Measurements from ENCODE around the gene HES6. TPM values are rescaled to one million over a fixed set of nuclear protein-coding genes. Genes with fewer than 3 reads are reported as not detected.

Gene HES6
- total and polyA plus RNA-seq, 2 experiments from 2014 or later: 38.8 to 76.3 TPM

DNA sequence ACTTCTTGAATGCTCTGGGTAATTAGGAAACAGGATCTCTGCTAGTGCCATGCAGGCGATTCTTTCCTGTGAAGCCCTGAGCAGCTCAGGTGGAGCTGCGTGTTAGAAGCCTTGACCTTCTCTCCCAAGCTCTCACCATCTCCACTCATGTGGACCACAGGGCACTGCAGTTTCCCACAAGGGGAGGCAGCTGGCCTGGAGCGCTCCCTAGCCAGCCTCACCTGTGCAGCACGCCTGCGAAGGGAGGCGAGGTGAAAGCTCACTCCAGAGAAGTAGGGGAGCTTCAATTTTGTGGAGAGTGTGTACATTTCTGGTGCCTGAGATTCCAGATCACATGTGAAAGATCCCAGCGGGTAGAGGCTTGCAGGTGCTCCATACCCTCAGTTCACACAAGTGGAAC lies 11.1 kb upstream of the HES6 start:
- Mint-ChIP-seq H3K9me3 (no peaks in the 10 kb centered on the region), H3K4me1 (peaks cover 4% of the 10 kb centered on the region; the same call in 1 of the 3 replicates), H3K4me3 (no peak overlapping the region), H3K27ac (no peak overlapping the region), H3K36me3 (ENCODE audit: low read depth) (peaks cover 9% of the 10 kb centered on the region), H3K27me3 (ENCODE audit: insufficient read depth, low read depth, poor library complexity) (peaks cover 11% of the 10 kb centered on the region)
- H2AFZ ChIP-seq: no peak overlapping the region
- no peaks in the 10 kb centered on the region for H3K4me1 ChIP-seq (ENCODE audit: insufficient read depth)
- ATAC-seq (no peak), DNase-seq (ENCODE audit: low spot score) (no peak)
- H3F3A ChIP-seq (replicated peaks; ENCODE audit: low read depth): no peaks in the 10 kb centered on the region
- no peak overlapping the region for H3K4me2 ChIP-seq
- 0 out of 2 replicates have a peak, but pooled peaks cover 3% of the 10 kb centered on the region for H4K20me1 ChIP-seq (replicated peaks; ENCODE audit: insufficient read depth)
- TF ChIP-seq, protein P1, sequence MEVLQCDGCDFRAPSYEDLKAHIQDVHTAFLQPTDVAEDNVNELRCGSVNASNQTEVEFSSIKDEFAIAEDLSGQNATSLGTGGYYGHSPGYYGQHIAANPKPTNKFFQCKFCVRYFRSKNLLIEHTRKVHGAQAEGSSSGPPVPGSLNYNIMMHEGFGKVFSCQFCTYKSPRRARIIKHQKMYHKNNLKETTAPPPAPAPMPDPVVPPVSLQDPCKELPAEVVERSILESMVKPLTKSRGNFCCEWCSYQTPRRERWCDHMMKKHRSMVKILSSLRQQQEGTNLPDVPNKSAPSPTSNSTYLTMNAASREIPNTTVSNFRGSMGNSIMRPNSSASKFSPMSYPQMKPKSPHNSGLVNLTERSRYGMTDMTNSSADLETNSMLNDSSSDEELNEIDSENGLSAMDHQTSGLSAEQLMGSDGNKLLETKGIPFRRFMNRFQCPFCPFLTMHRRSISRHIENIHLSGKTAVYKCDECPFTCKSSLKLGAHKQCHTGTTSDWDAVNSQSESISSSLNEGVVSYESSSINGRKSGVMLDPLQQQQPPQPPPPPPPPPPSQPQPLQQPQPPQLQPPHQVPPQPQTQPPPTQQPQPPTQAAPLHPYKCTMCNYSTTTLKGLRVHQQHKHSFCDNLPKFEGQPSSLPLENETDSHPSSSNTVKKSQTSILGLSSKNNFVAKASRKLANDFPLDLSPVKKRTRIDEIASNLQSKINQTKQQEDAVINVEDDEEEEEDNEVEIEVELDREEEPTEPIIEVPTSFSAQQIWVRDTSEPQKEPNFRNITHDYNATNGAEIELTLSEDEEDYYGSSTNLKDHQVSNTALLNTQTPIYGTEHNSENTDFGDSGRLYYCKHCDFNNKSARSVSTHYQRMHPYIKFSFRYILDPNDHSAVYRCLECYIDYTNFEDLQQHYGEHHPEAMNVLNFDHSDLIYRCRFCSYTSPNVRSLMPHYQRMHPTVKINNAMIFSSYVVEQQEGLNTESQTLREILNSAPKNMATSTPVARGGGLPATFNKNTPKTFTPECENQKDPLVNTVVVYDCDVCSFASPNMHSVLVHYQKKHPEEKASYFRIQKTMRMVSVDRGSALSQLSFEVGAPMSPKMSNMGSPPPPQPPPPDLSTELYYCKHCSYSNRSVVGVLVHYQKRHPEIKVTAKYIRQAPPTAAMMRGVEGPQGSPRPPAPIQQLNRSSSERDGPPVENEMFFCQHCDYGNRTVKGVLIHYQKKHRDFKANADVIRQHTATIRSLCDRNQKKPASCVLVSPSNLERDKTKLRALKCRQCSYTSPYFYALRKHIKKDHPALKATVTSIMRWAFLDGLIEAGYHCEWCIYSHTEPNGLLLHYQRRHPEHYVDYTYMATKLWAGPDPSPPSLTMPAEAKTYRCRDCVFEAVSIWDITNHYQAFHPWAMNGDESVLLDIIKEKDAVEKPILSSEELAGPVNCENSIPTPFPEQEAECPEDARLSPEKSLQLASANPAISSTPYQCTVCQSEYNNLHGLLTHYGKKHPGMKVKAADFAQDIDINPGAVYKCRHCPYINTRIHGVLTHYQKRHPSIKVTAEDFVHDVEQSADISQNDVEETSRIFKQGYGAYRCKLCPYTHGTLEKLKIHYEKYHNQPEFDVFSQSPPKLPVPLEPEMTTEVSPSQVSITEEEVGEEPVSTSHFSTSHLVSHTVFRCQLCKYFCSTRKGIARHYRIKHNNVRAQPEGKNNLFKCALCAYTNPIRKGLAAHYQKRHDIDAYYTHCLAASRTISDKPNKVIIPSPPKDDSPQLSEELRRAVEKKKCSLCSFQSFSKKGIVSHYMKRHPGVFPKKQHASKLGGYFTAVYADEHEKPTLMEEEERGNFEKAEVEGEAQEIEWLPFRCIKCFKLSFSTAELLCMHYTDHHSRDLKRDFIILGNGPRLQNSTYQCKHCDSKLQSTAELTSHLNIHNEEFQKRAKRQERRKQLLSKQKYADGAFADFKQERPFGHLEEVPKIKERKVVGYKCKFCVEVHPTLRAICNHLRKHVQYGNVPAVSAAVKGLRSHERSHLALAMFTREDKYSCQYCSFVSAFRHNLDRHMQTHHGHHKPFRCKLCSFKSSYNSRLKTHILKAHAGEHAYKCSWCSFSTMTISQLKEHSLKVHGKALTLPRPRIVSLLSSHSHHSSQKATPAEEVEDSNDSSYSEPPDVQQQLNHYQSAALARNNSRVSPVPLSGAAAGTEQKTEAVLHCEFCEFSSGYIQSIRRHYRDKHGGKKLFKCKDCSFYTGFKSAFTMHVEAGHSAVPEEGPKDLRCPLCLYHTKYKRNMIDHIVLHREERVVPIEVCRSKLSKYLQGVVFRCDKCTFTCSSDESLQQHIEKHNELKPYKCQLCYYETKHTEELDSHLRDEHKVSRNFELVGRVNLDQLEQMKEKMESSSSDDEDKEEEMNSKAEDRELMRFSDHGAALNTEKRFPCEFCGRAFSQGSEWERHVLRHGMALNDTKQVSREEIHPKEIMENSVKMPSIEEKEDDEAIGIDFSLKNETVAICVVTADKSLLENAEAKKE (CRISPR knock-in tag; IDR thresholded peaks at IDR 0.05): no peak
- TF ChIP-seq, protein P2, sequence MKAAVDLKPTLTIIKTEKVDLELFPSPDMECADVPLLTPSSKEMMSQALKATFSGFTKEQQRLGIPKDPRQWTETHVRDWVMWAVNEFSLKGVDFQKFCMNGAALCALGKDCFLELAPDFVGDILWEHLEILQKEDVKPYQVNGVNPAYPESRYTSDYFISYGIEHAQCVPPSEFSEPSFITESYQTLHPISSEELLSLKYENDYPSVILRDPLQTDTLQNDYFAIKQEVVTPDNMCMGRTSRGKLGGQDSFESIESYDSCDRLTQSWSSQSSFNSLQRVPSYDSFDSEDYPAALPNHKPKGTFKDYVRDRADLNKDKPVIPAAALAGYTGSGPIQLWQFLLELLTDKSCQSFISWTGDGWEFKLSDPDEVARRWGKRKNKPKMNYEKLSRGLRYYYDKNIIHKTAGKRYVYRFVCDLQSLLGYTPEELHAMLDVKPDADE (IDR thresholded peaks at IDR 0.05): no peak
- no peak for TF ChIP-seq JUNB (IDR thresholded peaks at IDR 0.05; ENCODE audit: unreplicated experiment)
- TF ChIP-seq, protein P3, sequence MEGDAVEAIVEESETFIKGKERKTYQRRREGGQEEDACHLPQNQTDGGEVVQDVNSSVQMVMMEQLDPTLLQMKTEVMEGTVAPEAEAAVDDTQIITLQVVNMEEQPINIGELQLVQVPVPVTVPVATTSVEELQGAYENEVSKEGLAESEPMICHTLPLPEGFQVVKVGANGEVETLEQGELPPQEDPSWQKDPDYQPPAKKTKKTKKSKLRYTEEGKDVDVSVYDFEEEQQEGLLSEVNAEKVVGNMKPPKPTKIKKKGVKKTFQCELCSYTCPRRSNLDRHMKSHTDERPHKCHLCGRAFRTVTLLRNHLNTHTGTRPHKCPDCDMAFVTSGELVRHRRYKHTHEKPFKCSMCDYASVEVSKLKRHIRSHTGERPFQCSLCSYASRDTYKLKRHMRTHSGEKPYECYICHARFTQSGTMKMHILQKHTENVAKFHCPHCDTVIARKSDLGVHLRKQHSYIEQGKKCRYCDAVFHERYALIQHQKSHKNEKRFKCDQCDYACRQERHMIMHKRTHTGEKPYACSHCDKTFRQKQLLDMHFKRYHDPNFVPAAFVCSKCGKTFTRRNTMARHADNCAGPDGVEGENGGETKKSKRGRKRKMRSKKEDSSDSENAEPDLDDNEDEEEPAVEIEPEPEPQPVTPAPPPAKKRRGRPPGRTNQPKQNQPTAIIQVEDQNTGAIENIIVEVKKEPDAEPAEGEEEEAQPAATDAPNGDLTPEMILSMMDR (conservative IDR thresholded peaks at IDR 0.05; ENCODE audit: low read depth in 2 of 2): no peak
- TF ChIP-seq CREB1 (CRISPR knock-in tag; IDR thresholded peaks at IDR 0.05; ENCODE audit: low read depth): no peak
- TF ChIP-seq EZH2 (IDR thresholded peaks at IDR 0.05; ENCODE audit: low read depth, unreplicated experiment): no peak
- no peak for TF ChIP-seq ZNF114 (CRISPR knock-in tag; IDR thresholded peaks at IDR 0.05)
- TF ChIP-seq POLR2AphosphoS5 (IDR thresholded peaks at IDR 0.05; ENCODE audit: low read depth): no peak
- no peak for TF ChIP-seq NANOG (IDR thresholded peaks at IDR 0.05; ENCODE audit: borderline replicate concordance)
- TF ChIP-seq, protein P4, sequence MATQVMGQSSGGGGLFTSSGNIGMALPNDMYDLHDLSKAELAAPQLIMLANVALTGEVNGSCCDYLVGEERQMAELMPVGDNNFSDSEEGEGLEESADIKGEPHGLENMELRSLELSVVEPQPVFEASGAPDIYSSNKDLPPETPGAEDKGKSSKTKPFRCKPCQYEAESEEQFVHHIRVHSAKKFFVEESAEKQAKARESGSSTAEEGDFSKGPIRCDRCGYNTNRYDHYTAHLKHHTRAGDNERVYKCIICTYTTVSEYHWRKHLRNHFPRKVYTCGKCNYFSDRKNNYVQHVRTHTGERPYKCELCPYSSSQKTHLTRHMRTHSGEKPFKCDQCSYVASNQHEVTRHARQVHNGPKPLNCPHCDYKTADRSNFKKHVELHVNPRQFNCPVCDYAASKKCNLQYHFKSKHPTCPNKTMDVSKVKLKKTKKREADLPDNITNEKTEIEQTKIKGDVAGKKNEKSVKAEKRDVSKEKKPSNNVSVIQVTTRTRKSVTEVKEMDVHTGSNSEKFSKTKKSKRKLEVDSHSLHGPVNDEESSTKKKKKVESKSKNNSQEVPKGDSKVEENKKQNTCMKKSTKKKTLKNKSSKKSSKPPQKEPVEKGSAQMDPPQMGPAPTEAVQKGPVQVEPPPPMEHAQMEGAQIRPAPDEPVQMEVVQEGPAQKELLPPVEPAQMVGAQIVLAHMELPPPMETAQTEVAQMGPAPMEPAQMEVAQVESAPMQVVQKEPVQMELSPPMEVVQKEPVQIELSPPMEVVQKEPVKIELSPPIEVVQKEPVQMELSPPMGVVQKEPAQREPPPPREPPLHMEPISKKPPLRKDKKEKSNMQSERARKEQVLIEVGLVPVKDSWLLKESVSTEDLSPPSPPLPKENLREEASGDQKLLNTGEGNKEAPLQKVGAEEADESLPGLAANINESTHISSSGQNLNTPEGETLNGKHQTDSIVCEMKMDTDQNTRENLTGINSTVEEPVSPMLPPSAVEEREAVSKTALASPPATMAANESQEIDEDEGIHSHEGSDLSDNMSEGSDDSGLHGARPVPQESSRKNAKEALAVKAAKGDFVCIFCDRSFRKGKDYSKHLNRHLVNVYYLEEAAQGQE (IDR thresholded peaks at IDR 0.05; ENCODE audit: unreplicated experiment): no peak
- no peak for TF ChIP-seq STAT1 (IDR thresholded peaks at IDR 0.05; ENCODE audit: unreplicated experiment)
- no peak for TF ChIP-seq EZH2phosphoT487 (IDR thresholded peaks at IDR 0.05; ENCODE audit: unreplicated experiment)
- TF ChIP-seq ZNF331 (CRISPR knock-in tag; IDR thresholded peaks at IDR 0.05; ENCODE audit: low read depth): no peak
- H3K79me2 ChIP-seq (replicated peaks; ENCODE audit: insufficient read depth): no peaks in the 10 kb centered on the region
- no peak overlapping the region for H3K4me3 ChIP-seq
- no peaks in the 10 kb centered on the region for H3K36me3 ChIP-seq (ENCODE audit: insufficient read depth)
- no peaks in the 10 kb centered on the region for H3K27me3 ChIP-seq (ENCODE audit: insufficient read depth)
- H3K27ac ChIP-seq (ENCODE audit: low read depth): no peak overlapping the region
- H3K9me2 ChIP-seq (ENCODE audit: insufficient read depth): no peaks in the 10 kb centered on the region

All from GM23338 (cell line).